PC-3 (cell line): Measurements from ENCODE around the gene CLSTN3.

Experiments
- CTCF ChIP-seq: fragments of 300-600 bp; sonication (generic); conservative IDR thresholded peaks from 2 replicates; pipeline ENCODE4 v1.5.1; 2017; ENCODE audit warnings: antibody characterized with exemption, low read depth, mild to moderate bottlenecking, low read length
- EZH2 ChIP-seq: fragments of 300-600 bp; sonication (generic); IDR thresholded peaks from one replicate; pipeline ENCODE4 v1.6.1; 2017; ENCODE audit warnings: antibody characterized with exemption, mild to moderate bottlenecking, low read length; ENCODE audit not compliant: unreplicated experiment
- EZH2phosphoT487 ChIP-seq: fragments of 300-600 bp; sonication (generic); IDR thresholded peaks from 2 replicates; pipeline ENCODE4 v1.6.1; 2018; ENCODE audit warnings: mild to moderate bottlenecking, antibody characterized with exemption, low read length, borderline replicate concordance

- TF ChIP-seq CTCF (peak; percentile 65), EZH2 (no peak), EZH2phosphoT487 (no peak)
These were observed 14.4 kb downstream of the CLSTN3 start for GRCh38 chr12:7144414-7145120.
